ENCODE measurements around the gene TMIGD1. TPM values are rescaled to one million over a fixed set of nuclear protein-coding genes. Genes with fewer than 3 reads are reported as not detected.

Gene TMIGD1
- total and polyA plus RNA-seq, 2 of the 13 experiments (the other 11 are each of a cell fraction or from before 2014, with no cell fraction given): not detected

- TF ChIP-seq IRF9 (CRISPR knock-in tag; IDR thresholded peaks at IDR 0.05; ENCODE audit: borderline replicate concordance) (no peak), HNRNPH1 (optimal IDR thresholded peaks at IDR 0.05; ENCODE audit: low read depth, low read length) (no peak), SNRNP70 (IDR thresholded peaks at IDR 0.05; ENCODE audit: low read depth, low read length) (no peak), FUBP1 (CRISPR knock-in tag; IDR thresholded peaks at IDR 0.05; ENCODE audit: borderline replicate concordance) (no peak), TAF15 (IDR thresholded peaks at IDR 0.05; ENCODE audit: low read depth, low read length, poor library complexity, severe bottlenecking) (no peak), ZNF629 (CRISPR knock-in tag; conservative IDR thresholded peaks at IDR 0.05) (no peak), SETDB1 (CRISPR knock-in tag; IDR thresholded peaks at IDR 0.05; ENCODE audit: borderline replicate concordance) (0 out of 2 replicates have a peak, but pooled peaks have one; percentile 48), TFAP4 (IDR thresholded peaks at IDR 0.05; ENCODE audit: borderline replicate concordance, low read depth) (peak; percentile 9; the same call in 1 of the 2 replicates), MTF1 (CRISPR knock-in tag; IDR thresholded peaks at IDR 0.05) (no peak), GRHL1 (CRISPR knock-in tag; conservative IDR thresholded peaks at IDR 0.05) (no peak), ZNF160 (CRISPR knock-in tag; IDR thresholded peaks at IDR 0.05) (no peak), MXD4 (CRISPR knock-in tag; IDR thresholded peaks at IDR 0.05) (peak; percentile 48; the same call in 1 of the 2 replicates), SAFB2 (CRISPR knock-in tag; IDR thresholded peaks at IDR 0.05; ENCODE audit: borderline replicate concordance, low read depth) (no peak), ZNF720 (CRISPR knock-in tag; IDR thresholded peaks at IDR 0.05) (no peak), XRCC5 (optimal IDR thresholded peaks at IDR 0.05; ENCODE audit: low read length) (no peak), ZNF33B (CRISPR knock-in tag; IDR thresholded peaks at IDR 0.05) (no peak; the same call in 1 of the 2 replicates), ZNF839 (CRISPR knock-in tag; IDR thresholded peaks at IDR 0.05; ENCODE audit: borderline replicate concordance) (no peak), ZNF800 (CRISPR knock-in tag; IDR thresholded peaks at IDR 0.05) (no peak), FLYWCH1 (CRISPR knock-in tag; IDR thresholded peaks at IDR 0.05) (no peak)
Observed at GRCh38 chr17:30290696-30291542, 42.9 kb downstream of the TMIGD1 start (continued).
